Measurements from ENCODE around the gene OLA1. TPM values are rescaled to one million over a fixed set of nuclear protein-coding genes. Genes with fewer than 3 reads are reported as not detected.

Gene OLA1
- polyA plus RNA-seq, 1 of the 3 experiments (the other 2 are of a cell fraction), result 46.9 TPM

DNA sequence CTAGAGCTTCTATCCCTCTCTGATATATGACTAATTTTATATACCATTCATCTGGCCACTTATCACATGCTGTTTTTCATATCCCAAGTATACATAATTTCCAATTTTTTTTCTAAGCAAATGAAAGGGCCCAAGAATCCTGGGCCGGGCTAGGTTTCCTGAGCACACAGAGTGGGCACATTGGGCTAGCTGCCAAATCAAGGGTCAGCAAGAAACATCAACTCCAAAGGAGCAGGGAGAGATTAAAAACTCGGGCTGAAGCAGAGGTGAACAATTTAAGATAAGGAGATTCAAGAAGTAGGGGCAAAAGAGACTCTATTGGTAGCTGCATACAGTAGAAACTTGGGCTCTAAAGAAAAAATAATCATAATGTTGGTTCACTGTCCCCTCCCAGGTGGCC is 39.0 kb downstream of the OLA1 start:
- TF ChIP-seq, protein P1, sequence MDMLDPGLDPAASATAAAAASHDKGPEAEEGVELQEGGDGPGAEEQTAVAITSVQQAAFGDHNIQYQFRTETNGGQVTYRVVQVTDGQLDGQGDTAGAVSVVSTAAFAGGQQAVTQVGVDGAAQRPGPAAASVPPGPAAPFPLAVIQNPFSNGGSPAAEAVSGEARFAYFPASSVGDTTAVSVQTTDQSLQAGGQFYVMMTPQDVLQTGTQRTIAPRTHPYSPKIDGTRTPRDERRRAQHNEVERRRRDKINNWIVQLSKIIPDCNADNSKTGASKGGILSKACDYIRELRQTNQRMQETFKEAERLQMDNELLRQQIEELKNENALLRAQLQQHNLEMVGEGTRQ (IDR thresholded peaks at IDR 0.05; ENCODE audit: borderline replicate concordance, low read depth, low read length), result no peak
- TF ChIP-seq, protein P2, sequence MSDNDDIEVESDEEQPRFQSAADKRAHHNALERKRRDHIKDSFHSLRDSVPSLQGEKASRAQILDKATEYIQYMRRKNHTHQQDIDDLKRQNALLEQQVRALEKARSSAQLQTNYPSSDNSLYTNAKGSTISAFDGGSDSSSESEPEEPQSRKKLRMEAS (IDR thresholded peaks at IDR 0.05; ENCODE audit: low read depth), result no peak
- TF ChIP-seq FOXM1 (IDR thresholded peaks at IDR 0.05; ENCODE audit: low read depth), result no peak
- no peak for TF ChIP-seq GATA2 (CRISPR knock-in tag; IDR thresholded peaks at IDR 0.05)
- TF ChIP-seq, protein P3, sequence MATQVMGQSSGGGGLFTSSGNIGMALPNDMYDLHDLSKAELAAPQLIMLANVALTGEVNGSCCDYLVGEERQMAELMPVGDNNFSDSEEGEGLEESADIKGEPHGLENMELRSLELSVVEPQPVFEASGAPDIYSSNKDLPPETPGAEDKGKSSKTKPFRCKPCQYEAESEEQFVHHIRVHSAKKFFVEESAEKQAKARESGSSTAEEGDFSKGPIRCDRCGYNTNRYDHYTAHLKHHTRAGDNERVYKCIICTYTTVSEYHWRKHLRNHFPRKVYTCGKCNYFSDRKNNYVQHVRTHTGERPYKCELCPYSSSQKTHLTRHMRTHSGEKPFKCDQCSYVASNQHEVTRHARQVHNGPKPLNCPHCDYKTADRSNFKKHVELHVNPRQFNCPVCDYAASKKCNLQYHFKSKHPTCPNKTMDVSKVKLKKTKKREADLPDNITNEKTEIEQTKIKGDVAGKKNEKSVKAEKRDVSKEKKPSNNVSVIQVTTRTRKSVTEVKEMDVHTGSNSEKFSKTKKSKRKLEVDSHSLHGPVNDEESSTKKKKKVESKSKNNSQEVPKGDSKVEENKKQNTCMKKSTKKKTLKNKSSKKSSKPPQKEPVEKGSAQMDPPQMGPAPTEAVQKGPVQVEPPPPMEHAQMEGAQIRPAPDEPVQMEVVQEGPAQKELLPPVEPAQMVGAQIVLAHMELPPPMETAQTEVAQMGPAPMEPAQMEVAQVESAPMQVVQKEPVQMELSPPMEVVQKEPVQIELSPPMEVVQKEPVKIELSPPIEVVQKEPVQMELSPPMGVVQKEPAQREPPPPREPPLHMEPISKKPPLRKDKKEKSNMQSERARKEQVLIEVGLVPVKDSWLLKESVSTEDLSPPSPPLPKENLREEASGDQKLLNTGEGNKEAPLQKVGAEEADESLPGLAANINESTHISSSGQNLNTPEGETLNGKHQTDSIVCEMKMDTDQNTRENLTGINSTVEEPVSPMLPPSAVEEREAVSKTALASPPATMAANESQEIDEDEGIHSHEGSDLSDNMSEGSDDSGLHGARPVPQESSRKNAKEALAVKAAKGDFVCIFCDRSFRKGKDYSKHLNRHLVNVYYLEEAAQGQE (IDR thresholded peaks at IDR 0.05; ENCODE audit: low read depth, low read length), result no peak
- TF ChIP-seq, protein P4, sequence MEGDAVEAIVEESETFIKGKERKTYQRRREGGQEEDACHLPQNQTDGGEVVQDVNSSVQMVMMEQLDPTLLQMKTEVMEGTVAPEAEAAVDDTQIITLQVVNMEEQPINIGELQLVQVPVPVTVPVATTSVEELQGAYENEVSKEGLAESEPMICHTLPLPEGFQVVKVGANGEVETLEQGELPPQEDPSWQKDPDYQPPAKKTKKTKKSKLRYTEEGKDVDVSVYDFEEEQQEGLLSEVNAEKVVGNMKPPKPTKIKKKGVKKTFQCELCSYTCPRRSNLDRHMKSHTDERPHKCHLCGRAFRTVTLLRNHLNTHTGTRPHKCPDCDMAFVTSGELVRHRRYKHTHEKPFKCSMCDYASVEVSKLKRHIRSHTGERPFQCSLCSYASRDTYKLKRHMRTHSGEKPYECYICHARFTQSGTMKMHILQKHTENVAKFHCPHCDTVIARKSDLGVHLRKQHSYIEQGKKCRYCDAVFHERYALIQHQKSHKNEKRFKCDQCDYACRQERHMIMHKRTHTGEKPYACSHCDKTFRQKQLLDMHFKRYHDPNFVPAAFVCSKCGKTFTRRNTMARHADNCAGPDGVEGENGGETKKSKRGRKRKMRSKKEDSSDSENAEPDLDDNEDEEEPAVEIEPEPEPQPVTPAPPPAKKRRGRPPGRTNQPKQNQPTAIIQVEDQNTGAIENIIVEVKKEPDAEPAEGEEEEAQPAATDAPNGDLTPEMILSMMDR (IDR thresholded peaks at IDR 0.05), result no peak
- Histone ChIP-seq H3K4me1 (ENCODE audit: control insufficient read depth in 1 of 2, insufficient read depth in 2 of 2, low read depth in 1 of 2, low read length in 1 of 2) (no peaks in the 10 kb centered on the region; a peak in 2 of 4 replicates), H3K36me3 (replicated peaks in 1 of 2; ENCODE audit: control insufficient read depth in 1 of 2, insufficient read depth in 2 of 2, low read length in 1 of 2) (peaks cover 4 to 7% of the 10 kb centered on the region in 2 experiments), H4K20me1 (ENCODE audit: insufficient read depth) (0 out of 2 replicates have a peak, but pooled peaks cover 10% of the 10 kb centered on the region), H3K79me2 (ENCODE audit: insufficient read depth) (peaks cover 55% of the 10 kb centered on the region), H2AFZ (ENCODE audit: low read depth) (no peak overlapping the region), H3F3A (replicated peaks; ENCODE audit: insufficient read depth) (no peaks in the 10 kb centered on the region), H3K9me2 (no peaks in the 10 kb centered on the region), H3K4me2 (no peak overlapping the region), H3K9me3 (no peaks in the 10 kb centered on the region), H3K9ac (no peak overlapping the region), H3K4me3 (ENCODE audit: low read depth in 2 of 2, low read length in 1 of 2) (no peak overlapping the region), H3K27ac (ENCODE audit: low read depth in 2 of 2, low read length in 1 of 2) (no peak overlapping the region), H3K27me3 (ENCODE audit: insufficient read depth) (no peaks in the 10 kb centered on the region)
- ChIA-PET POLR2A (no interaction called here), CTCF (interaction anchor here (1.3 to 1.8 kb wide), 2 partner anchors 8 to 36 kb away, joined by 3 to 7 read pairs; no protein-coding TSS in a partner anchor)
- no peak for DNase-seq
- 98% methylated on average over 2 of the region's 2 CpGs for WGBS (ENCODE audit: low lambda C conversion rate)

DNA sequence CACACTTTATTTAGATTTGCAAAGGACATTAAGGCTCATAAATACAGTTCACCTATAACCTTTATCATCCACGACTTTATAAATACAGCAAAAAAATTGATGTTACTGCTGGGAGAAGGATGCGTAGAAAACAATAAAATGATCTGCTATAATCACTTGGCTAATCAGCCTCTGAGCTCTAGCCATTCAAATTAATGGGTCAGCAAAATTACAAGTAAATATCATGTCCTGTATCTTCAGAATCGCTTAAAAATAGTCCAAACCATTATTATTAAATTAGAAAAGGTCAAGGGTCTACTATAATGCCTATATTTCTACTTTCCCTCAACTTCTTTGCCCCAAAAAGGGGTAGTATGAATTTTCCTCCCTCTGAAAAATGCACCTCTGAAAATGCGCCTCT is 40.3 kb downstream of the OLA1 start:
- 67% methylated on average over 4 of the region's 4 CpGs for WGBS (ENCODE audit: low lambda C conversion rate)
- Histone ChIP-seq H4K20me1 (ENCODE audit: insufficient read depth) (0 out of 2 replicates have a peak, but pooled peaks cover 10% of the 10 kb centered on the region), H3K36me3 (replicated peaks in 1 of 2; ENCODE audit: control insufficient read depth in 1 of 2, insufficient read depth in 2 of 2, low read length in 1 of 2) (peaks cover 4 to 8% of the 10 kb centered on the region in 2 experiments), H3K9me3 (no peaks in the 10 kb centered on the region), H3K4me2 (no peak overlapping the region), H2AFZ (ENCODE audit: low read depth) (no peak overlapping the region), H3K9me2 (no peaks in the 10 kb centered on the region), H3K27ac (ENCODE audit: low read depth in 2 of 2, low read length in 1 of 2) (no peak overlapping the region), H3K9ac (no peak overlapping the region), H3K79me2 (ENCODE audit: insufficient read depth) (peaks cover 45% of the 10 kb centered on the region; the same call in 1 of the 2 replicates), H3K4me1 (ENCODE audit: control insufficient read depth in 1 of 2, insufficient read depth in 2 of 2, low read depth in 1 of 2, low read length in 1 of 2) (no peaks in the 10 kb centered on the region; a peak in 2 of 4 replicates), H3K4me3 (ENCODE audit: low read depth in 2 of 2, low read length in 1 of 2) (no peak overlapping the region), H3K27me3 (ENCODE audit: insufficient read depth) (no peaks in the 10 kb centered on the region), H3F3A (replicated peaks; ENCODE audit: insufficient read depth) (no peaks in the 10 kb centered on the region)
- DNase-seq, result no peak
- POLR2A ChIA-PET, result no interaction called here
- CTCF ChIA-PET, result interaction anchor here (1.2 to 1.8 kb wide), 3 partner anchors 9 to 70 kb away, joined by 3 to 7 read pairs (median 3); no protein-coding TSS in a partner anchor
- TF ChIP-seq TEAD4 (IDR thresholded peaks at IDR 0.05; ENCODE audit: borderline replicate concordance, insufficient read depth) (no peak), TAF1 (IDR thresholded peaks at IDR 0.05; ENCODE audit: borderline replicate concordance, low read depth, low read length) (no peak), POLR2AphosphoS5 (IDR thresholded peaks at IDR 0.05; ENCODE audit: low read depth, low read length) (no peak), CHD2 (IDR thresholded peaks at IDR 0.05; ENCODE audit: low read length, partially characterized antibody) (no peak), TCF12 (IDR thresholded peaks at IDR 0.05) (no peak), RFX5 (IDR thresholded peaks at IDR 0.05; ENCODE audit: low read length) (no peak), EZH2phosphoT487 (IDR thresholded peaks at IDR 0.05; ENCODE audit: borderline replicate concordance, low read depth) (no peak), NFIC (IDR thresholded peaks at IDR 0.05; ENCODE audit: borderline replicate concordance) (no peak), JUND (IDR thresholded peaks at IDR 0.05) (no peak), EP300 (IDR thresholded peaks at IDR 0.05; ENCODE audit: borderline replicate concordance in 1 of 2, low read depth in 1 of 2, low read length in 1 of 2) (no peak), FOXJ3 (CRISPR knock-in tag; IDR thresholded peaks at IDR 0.05) (no peak), FOXM1 (IDR thresholded peaks at IDR 0.05; ENCODE audit: low read depth) (no peak)
- TF ChIP-seq, protein P3 (IDR thresholded peaks at IDR 0.05; ENCODE audit: low read depth, low read length), result no peak
